Memory B cell (primary cell): ENCODE results near the gene GALNT12.

Experiments
- ATAC-seq: fragments of 150-1000 bp; cut with Tn5 transposase; 2 replicates; pipeline ENCODE4 v1.10.0; 2021; ENCODE audit warnings: low read depth, mild to moderate bottlenecking, moderate library complexity
- DNase-seq, 2 donors: peaks; one replicate each; pipeline ENCODE4 v3.0.0; 2022; ENCODE audit warnings: low spot score in 2 of 2
- H3K27ac Mint-ChIP-seq: one replicate; pipeline ENCODE4 v1.8.0; 2022; ENCODE audit warnings: mild to moderate bottlenecking, moderate library complexity, mixed read lengths
- H3K27me3 Mint-ChIP-seq: one replicate; pipeline ENCODE4 v1.8.0; 2022; ENCODE audit warnings: mixed read lengths
- H3K36me3 Mint-ChIP-seq: one replicate; pipeline ENCODE4 v1.8.0; 2022; ENCODE audit warnings: mild to moderate bottlenecking, mixed read lengths
- H3K4me1 Mint-ChIP-seq: one replicate; pipeline ENCODE4 v1.8.0; 2022; ENCODE audit warnings: mixed read lengths
- H3K4me3 Mint-ChIP-seq: one replicate; pipeline ENCODE4 v1.8.0; 2022; ENCODE audit warnings: mild to moderate bottlenecking, moderate library complexity, mixed read lengths
- H3K9me3 Mint-ChIP-seq: one replicate; pipeline ENCODE4 v1.8.0; 2022; ENCODE audit warnings: mixed read lengths

Gene GALNT12

DNA sequence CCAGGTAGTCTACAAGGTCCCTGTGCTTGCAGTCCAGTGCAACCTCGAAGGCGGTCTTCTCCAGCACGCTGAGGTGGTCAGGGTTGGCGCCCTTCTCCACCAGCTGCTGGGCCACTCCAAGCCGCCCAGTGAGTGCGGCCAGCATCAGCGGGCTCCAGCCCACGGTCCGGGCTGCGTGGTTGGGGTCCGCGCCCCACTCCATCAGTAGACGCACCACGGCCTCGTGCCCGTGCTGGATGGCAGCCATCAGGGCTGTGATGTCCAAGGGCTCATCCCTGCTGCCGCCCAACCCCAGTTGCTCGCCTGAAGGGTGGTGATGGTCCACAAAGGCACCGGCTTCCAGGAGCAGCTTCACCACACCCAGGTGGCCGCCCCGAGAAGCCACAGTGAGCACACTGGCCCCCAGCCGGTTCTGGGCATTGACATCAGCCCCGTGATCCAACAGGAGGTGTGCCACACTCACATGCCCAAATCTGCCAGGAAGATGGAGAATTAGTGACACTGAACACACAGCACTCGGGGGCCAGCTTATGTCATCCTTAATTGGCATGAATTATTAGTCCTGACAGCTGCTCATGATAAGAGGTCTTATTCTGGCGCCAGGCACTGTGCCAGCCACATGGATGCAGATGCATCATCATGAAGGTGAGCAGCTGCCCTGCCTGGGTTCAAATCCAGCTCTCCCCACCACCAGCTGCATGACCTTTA, 17.2 kb upstream of the GALNT12 start:
- Mint-ChIP-seq H3K27me3 (no peaks in the 10 kb centered on the region), H3K4me3 (no peak overlapping the region), H3K9me3 (no peaks in the 10 kb centered on the region), H3K36me3 (peaks cover 2% of the 10 kb centered on the region), H3K27ac (no peak overlapping the region), H3K4me1 (peaks cover 15% of the 10 kb centered on the region)
- ATAC-seq: no peak
- no peak for DNase-seq

DNA sequence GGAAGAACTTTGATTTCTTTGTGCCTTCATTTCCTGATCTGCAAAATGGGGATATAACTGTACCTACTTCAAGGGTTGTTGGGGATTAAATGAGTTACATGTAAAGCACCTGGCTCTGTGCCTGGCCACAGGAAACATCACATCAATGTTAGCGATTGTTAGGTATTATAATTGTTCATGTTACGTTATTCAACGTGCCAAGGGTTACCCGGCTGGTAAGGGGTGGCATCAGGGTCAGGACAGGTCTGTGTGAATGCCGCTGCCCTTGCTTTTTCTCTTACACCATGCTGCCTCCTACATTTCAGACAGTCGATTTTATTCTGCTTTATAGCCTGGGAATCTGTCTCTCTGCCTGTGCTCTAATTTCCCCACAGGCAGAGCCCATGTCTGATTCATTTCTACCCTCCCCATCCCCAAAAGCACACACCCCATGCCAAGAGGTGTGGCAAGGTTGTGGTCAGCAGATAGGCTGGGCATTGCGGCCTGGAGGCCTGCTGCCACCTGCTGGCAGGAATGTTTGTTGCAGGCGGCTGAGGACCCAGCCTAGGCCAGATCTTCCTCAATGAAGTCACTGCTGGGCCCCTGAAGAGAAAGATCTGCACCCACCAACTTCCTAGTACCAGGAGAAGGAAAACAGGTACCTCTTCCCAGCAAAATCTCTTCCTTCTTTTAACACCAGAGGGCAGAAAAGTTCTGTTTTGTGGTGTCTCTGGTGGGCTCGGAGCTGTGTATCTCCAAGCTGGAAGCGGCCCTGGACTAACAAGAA, 16.4 kb upstream of the GALNT12 start:
- Mint-ChIP-seq H3K9me3 (no peaks in the 10 kb centered on the region), H3K36me3 (peaks cover 2% of the 10 kb centered on the region), H3K4me3 (no peak overlapping the region), H3K27me3 (no peaks in the 10 kb centered on the region), H3K4me1 (peaks cover 19% of the 10 kb centered on the region), H3K27ac (no peak overlapping the region)
- peak; percentile 69 for ATAC-seq
- DNase-seq: peak; percentile 55 to 75

DNA sequence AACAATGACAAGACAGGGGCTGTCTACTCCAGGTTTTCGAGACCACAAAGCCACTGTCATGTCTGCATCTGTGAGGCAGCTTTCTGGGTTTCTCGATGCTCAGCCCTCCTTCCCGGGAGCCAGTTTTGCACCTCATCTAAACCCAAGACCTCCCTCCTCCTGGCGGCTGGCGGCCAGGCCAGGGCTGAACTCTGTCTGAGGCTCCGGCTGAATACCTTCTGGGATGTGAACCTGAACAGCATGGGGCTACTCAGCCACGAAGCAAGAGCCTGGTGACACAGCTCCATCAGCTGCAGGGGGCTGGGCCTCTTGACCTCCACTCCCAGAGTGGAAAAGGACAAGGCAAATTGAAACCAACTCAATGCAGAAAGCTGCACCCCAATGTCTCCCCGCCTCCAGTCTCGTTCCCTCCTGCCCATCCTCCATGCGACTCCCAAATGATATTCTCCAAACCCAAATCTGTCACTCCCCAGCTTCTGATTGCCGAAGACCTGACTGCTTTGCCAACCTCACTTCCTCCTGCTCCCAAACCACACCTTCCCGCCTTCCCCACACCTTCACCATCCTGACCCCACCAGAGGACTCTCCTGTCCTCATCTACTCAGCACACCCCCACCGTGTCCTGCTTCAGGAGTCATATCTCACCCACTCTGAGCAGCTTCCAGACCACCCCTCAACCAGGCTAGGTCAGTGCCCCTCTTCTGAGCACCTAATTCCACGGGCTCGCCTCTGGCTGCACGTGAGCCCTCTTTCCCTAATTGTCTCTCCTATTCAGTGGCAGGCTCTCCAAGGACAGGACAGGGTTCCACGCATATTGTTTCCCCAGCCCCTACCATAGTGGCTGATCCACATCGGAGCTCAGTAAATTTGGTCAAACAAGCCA, 15.6 kb upstream of the GALNT12 start:
- DNase-seq (no peak), ATAC-seq (no peak)
- no peaks in the 10 kb centered on the region for H3K27me3 Mint-ChIP-seq
- no peak overlapping the region for H3K4me3 Mint-ChIP-seq
- no peak overlapping the region for H3K27ac Mint-ChIP-seq
- H3K4me1 Mint-ChIP-seq: peaks cover 21% of the 10 kb centered on the region
- H3K9me3 Mint-ChIP-seq: no peaks in the 10 kb centered on the region
- peaks cover 2% of the 10 kb centered on the region for H3K36me3 Mint-ChIP-seq

DNA sequence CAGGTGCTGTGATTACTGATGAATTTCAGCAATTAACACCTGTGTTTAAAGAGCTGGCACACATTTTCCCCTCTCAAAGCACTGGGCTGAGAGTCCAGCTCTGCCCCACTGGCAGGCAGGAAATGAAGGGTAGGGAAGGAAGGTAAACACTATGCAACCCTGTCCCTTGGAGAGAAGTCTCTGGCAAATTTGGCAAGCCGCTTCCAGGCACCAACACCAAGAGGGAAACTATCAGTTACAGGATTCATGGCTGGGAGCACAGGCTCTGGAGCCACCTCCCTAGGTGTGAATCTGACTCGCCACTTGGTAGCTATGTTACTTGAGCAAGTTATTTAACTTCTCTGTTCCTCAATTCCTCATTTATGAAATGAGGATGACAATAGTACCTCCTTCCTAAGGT, 14.4 kb upstream of the GALNT12 start:
- DNase-seq: no peak
- Mint-ChIP-seq H3K4me3 (no peak overlapping the region), H3K27me3 (no peaks in the 10 kb centered on the region), H3K9me3 (no peaks in the 10 kb centered on the region), H3K27ac (no peak overlapping the region), H3K4me1 (peaks cover 21% of the 10 kb centered on the region), H3K36me3 (peaks cover 2% of the 10 kb centered on the region)
- no peak for ATAC-seq

DNA sequence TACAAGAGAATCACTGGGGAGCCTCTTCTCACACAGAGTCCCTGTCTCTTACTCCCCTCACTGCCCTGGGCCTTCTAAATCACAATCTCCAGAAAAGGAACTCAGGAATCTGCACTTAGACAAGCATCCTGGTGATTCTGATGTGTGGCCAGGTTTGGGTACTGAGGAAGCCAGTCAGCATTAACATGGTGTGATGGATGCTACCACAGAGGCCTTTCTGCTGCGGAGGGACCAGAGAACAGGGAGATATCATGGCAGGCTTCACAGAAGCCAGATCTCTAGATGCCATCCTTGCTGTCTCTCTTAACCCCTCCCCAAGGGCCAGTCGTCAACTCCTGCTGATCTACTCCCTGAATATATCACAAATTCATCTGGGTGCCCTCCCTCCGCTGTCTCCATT, 12.7 kb upstream of the GALNT12 start:
- no peak overlapping the region for H3K27ac Mint-ChIP-seq
- ATAC-seq: no peak
- H3K27me3 Mint-ChIP-seq: no peaks in the 10 kb centered on the region
- H3K36me3 Mint-ChIP-seq: no peaks in the 10 kb centered on the region
- no peak for DNase-seq
- peak overlapping the region; percentile 30 for H3K4me3 Mint-ChIP-seq
- H3K4me1 Mint-ChIP-seq: peaks cover 21% of the 10 kb centered on the region
- H3K9me3 Mint-ChIP-seq: peaks cover 1% of the 10 kb centered on the region

DNA sequence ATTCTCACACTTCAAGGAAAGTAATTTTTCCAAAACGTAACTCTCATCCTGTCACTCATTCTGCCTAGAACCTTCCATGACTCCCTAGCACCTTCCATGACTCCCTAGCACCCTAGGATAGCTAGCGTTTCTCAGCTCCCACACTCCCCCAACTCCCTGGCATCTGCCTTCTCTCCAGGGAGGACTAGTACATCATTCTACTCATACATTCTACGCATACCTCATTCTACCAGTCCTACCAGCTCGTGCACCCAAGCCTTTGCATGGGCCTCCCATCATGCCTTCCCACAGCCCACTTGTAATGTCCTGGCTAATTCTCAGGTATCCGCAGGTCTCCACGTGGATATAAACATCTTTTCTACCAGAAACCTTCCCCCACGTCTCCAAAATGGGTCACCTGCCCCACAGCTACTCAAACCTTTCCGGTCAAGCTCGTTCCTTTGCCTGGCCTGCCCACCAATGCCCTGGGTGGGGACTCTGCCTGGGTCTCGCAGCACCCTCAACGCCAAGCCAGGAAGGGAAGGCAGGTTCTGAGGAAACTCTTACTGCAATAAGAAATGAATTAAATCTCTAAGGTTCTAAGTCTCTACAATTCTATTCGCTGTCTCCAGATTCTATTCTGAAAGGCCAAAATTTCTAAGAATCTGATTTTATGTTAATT, 12.0 kb upstream of the GALNT12 start:
- no peak for ATAC-seq
- H3K27me3 Mint-ChIP-seq: no peaks in the 10 kb centered on the region
- H3K4me3 Mint-ChIP-seq: peak overlapping the region; percentile 30
- H3K36me3 Mint-ChIP-seq: no peaks in the 10 kb centered on the region
- H3K4me1 Mint-ChIP-seq: peaks cover 21% of the 10 kb centered on the region
- H3K9me3 Mint-ChIP-seq: peaks cover 1% of the 10 kb centered on the region
- no peak overlapping the region for H3K27ac Mint-ChIP-seq
- no peak for DNase-seq

DNA sequence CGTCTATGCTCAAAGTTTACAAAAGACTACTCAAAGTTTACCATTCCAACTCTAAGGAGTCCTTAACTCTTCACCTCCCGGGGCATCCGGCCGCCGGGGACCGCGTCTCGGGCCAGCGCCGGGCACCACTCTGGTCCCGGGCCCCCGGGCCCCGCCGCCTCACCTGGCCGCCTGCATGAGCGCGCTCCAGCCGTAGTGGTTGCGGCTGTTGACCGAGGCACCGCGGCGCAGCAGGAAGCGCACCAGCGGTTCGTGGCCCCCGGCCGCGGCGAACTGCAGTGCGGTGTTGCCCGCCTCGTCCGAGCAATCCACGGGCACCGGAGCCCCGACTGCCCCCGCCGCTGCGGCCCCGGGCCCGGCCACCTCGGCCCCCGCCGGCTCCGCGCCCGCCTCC, 11.5 kb upstream of the GALNT12 start:
- Mint-ChIP-seq H3K36me3 (no peaks in the 10 kb centered on the region), H3K27ac (no peak overlapping the region), H3K9me3 (peaks cover 1% of the 10 kb centered on the region), H3K4me3 (peak overlapping the region; percentile 30), H3K4me1 (peaks cover 21% of the 10 kb centered on the region), H3K27me3 (no peaks in the 10 kb centered on the region)
- DNase-seq (no peak), ATAC-seq (peak; percentile 28)

DNA sequence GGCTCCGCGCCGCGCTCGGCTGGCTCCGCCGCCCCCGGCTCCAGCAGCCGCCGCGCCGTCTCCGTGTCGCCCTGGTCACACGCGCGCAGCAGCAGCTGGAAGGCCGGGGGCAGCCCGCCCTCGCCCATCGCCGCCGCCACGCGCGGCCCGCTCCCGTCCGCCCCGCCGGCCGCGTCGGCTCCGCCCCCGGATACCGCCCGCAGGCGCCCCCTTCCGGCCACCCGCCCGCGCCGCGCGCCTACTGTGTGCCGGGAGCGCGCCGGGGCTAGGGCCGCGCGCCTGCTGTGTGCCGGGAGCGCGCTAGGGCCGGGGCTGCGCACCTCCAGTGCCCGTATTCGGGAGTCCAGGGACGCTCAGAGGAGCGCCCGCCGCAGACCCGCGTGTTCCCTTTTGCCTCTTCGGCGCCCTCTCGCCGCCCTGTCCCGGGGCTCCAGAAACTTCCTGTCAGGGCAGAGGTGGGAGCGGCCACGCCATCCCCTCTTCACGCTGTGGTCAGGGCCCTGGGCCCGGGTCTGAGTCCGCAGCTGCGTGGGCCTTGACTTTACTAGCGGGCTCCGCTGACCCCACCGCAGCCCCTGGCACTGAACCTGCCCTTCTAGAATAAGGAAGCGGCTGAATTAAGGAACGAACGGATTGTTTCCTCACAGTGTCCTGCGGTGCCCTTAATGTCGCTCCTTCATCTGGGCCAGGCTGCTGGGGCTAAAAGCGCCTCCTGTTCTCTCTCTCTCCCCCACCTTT, 10.9 kb upstream of the GALNT12 start, which contains the start of gene ANKS6:
Gene ANKS6 (minus strand): TSS at position 192 of the 738 bp plus-strand sequence. CDS start 64 bp downstream, at position 128.
- Mint-ChIP-seq H3K27ac (peak within 1 kb of the TSS; percentile 79), H3K9me3 (peaks cover 1% of the 10 kb centered on the region), H3K27me3 (no peaks in the 10 kb centered on the region), H3K4me1 (peaks cover 21% of the 10 kb centered on the region), H3K4me3 (peak within 1 kb of the TSS; percentile 93), H3K36me3 (no peaks in the 10 kb centered on the region)
- DNase-seq (peak; percentile 90 to 96), ATAC-seq (peak; percentile 92)

DNA sequence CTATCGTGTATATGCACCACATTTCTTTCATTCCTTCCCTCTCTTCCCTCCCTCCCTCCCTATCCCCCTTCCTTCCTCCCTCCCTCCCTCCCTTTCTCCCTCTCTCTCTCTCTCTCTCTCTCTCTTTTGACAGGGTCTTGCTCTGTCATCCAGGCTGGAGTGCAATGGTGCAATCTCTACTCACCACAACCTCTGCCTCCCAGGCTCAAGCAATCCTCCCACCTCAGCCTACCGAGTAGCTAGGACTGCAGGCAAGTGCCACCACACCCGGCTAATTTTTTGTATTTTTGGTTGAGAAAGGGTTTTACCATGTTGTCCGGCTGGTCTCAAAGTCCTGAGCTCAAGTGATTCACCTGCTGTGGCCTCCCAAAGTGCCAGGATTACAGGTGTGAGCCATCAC, 10.0 kb upstream of the GALNT12 start:
- DNase-seq: no peak
- no peak for ATAC-seq
- Mint-ChIP-seq H3K4me1 (peaks cover 16% of the 10 kb centered on the region), H3K27me3 (no peaks in the 10 kb centered on the region), H3K9me3 (peaks cover 1% of the 10 kb centered on the region), H3K27ac (peak overlapping the region; percentile 79), H3K4me3 (peak overlapping the region; percentile 93), H3K36me3 (no peaks in the 10 kb centered on the region)

DNA sequence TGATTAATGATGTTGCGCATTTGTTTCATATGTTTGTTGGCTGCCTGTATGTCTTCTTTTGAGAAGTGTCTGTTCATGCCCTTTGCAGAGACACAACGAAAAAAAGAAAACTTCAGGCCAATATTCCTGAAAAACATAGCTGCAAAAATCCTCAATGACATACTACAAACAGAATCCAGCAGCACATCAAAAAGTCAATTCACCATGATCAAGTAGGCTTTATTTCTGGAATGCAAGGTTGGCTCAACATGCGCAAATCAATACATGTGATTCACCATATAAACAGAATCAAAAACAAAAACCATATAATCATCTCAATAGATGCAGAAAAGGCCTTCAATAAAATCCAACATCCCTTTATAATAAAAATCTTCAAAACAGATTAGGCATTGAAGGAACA, 9.2 kb upstream of the GALNT12 start:
- H3K9me3 Mint-ChIP-seq: peaks cover 1% of the 10 kb centered on the region
- H3K27ac Mint-ChIP-seq: no peak overlapping the region
- H3K4me1 Mint-ChIP-seq: peaks cover 16% of the 10 kb centered on the region
- H3K36me3 Mint-ChIP-seq: no peaks in the 10 kb centered on the region
- no peak for DNase-seq
- H3K27me3 Mint-ChIP-seq: peaks cover under 1% of the 10 kb centered on the region
- no peak for ATAC-seq
- no peak overlapping the region for H3K4me3 Mint-ChIP-seq

DNA sequence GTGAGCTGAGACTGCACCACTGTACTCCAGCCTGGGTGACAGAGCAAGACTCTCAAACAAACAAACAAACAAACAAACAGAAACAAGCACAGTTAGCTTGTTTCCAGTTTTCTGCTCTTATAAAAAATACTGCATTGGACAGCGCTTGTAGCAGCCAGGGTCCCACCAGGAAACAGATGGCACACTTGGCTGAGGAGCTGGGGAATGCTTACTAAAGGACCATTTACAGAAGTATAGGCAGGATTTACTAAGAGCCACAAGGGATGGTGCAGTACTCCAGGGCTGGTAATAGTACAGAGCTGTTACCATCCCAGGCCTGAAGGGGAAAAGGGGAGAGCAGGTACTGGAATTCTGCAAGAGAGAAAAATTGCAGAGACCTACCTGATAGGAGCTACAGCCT, 5.9 kb upstream of the GALNT12 start:
- peaks cover 2% of the 10 kb centered on the region for H3K4me1 Mint-ChIP-seq
- peaks cover 3% of the 10 kb centered on the region for H3K27me3 Mint-ChIP-seq
- DNase-seq: no peak
- ATAC-seq: no peak
- peaks cover 1% of the 10 kb centered on the region for H3K9me3 Mint-ChIP-seq
- H3K27ac Mint-ChIP-seq: no peak overlapping the region
- H3K4me3 Mint-ChIP-seq: no peak overlapping the region
- H3K36me3 Mint-ChIP-seq: no peaks in the 10 kb centered on the region

DNA sequence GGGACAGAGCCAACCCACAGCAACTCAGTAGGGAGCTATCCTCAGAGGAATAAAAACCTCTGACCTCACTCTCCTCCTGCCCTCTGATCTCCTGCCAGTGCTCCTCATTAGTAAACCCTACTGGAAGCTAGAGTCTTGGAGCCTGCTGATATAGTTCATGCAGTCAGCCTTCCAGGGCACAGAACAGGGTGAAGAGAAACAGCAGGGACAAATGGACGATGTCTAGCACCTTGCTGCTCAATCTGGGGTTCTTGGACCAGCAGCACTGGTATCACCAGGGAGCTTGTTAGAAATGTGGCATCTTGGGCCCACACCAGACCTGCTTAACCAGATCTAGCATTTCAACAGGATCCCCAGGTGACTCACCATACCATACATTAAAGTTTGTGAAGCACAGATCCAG, 5.5 kb upstream of the GALNT12 start:
- Mint-ChIP-seq H3K36me3 (no peaks in the 10 kb centered on the region), H3K9me3 (peaks cover 1% of the 10 kb centered on the region), H3K27me3 (peaks cover 3% of the 10 kb centered on the region), H3K4me1 (peaks cover 1% of the 10 kb centered on the region), H3K4me3 (no peak overlapping the region), H3K27ac (no peak overlapping the region)
- ATAC-seq: no peak
- DNase-seq: no peak

DNA sequence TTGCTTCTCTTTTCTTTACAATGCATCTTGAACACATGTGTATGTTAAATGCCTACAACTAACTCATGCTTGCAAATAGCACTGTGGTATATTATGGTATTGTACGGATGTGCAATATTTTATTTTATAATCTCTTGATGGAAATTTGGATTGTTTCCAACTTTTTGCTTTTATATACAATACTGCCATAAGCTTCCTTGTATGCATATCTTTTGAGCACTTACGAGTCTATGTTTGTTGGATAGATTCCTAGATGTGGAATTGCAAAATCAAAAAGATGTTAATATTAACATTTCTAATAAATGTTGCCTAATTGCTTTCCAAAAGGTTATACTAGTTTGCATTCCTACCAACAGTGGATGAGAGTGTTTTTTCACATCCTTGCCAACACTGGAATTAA, 3.4 kb upstream of the GALNT12 start:
- peaks cover 12% of the 10 kb centered on the region for H3K4me1 Mint-ChIP-seq
- H3K27ac Mint-ChIP-seq: no peak overlapping the region
- no peaks in the 10 kb centered on the region for H3K36me3 Mint-ChIP-seq
- no peaks in the 10 kb centered on the region for H3K9me3 Mint-ChIP-seq
- no peak overlapping the region for H3K4me3 Mint-ChIP-seq
- DNase-seq (no peak), ATAC-seq (no peak)
- H3K27me3 Mint-ChIP-seq: peaks cover 4% of the 10 kb centered on the region
